Skeletal muscle satellite cell (primary cell): ENCODE results near the gene IAH1.

ENCODE experiments used
- H3K27me3 ChIP-seq: 2 replicates; pipeline ENCODE4 v1.7.0; 2013; ENCODE audit warnings: low read length; ENCODE audit not compliant: control insufficient read depth, insufficient read depth
- H3K36me3 ChIP-seq: 2 replicates; pipeline ENCODE4 v1.7.0; 2013; ENCODE audit warnings: mild to moderate bottlenecking, control low read depth, low read length; ENCODE audit not compliant: insufficient read depth
- H3K4me1 ChIP-seq: 2 replicates; pipeline ENCODE4 v1.7.0; 2013; ENCODE audit warnings: low read length; ENCODE audit not compliant: control insufficient read depth, insufficient read depth
- H3K4me2 ChIP-seq: 2 replicates; pipeline ENCODE4 v1.7.0; 2013; ENCODE audit warnings: mild to moderate bottlenecking, low read length
- H3K4me3 ChIP-seq: 2 replicates; pipeline ENCODE4 v1.7.0; 2013; ENCODE audit warnings: low read length
- H3K9ac ChIP-seq: 2 replicates; pipeline ENCODE4 v1.7.0; 2013; ENCODE audit warnings: mild to moderate bottlenecking, low read depth, low read length, moderate library complexity
- H3K9me3 ChIP-seq: replicated peaks from 2 replicates; pipeline ENCODE4 v1.7.0; 2013; ENCODE audit warnings: mild to moderate bottlenecking, control low read depth, low read length

IAH1 gene

GRCh38 chr2:9460441-9461017 lies 13.8 kb upstream of the IAH1 start:
- Histone ChIP-seq H3K4me2 (no peak overlapping the region), H3K4me1 (peaks cover 5% of the 10 kb centered on the region), H3K27me3 (no peaks in the 10 kb centered on the region), H3K36me3 (peaks cover 25% of the 10 kb centered on the region), H3K9me3 (no peaks in the 10 kb centered on the region), H3K4me3 (no peak overlapping the region), H3K9ac (no peak overlapping the region)

DNA sequence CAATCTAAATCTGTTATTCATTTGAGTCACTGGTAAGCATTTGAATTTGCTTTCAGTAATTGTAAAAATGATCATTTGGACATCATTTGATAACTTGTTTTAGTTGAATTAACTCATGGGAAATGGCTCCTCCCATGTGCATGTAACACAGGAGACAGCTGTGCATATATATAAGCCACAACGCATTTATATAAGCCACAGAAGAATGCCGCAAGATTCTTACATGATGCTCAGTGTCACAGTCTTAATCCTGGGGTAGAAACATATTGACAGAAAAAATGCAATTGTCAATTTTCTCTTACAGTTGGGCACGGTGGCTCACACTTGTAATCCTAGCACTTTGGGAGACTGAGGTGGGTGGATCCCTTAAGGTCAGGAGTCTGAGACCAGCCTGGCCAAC lies 13.3 kb upstream of the IAH1 start:
- Histone ChIP-seq H3K9me3 (no peaks in the 10 kb centered on the region), H3K4me1 (peaks cover 5% of the 10 kb centered on the region), H3K27me3 (no peaks in the 10 kb centered on the region), H3K9ac (no peak overlapping the region), H3K4me3 (no peak overlapping the region), H3K4me2 (no peak overlapping the region), H3K36me3 (peaks cover 25% of the 10 kb centered on the region)

- no peaks in the 10 kb centered on the region for H3K27me3 ChIP-seq
- H3K9me3 ChIP-seq = no peaks in the 10 kb centered on the region
- H3K4me1 ChIP-seq = peaks cover 5% of the 10 kb centered on the region
- H3K4me2 ChIP-seq = no peak overlapping the region
- no peak overlapping the region for H3K9ac ChIP-seq
- no peak overlapping the region for H3K4me3 ChIP-seq
- peaks cover 26% of the 10 kb centered on the region for H3K36me3 ChIP-seq
Measured at GRCh38 chr2:9462313-9462712, 12.0 kb upstream of the IAH1 start.

- Histone ChIP-seq H3K9me3 (no peaks in the 10 kb centered on the region), H3K4me2 (no peak overlapping the region), H3K4me1 (peaks cover 5% of the 10 kb centered on the region), H3K4me3 (no peak overlapping the region), H3K27me3 (no peaks in the 10 kb centered on the region), H3K36me3 (peaks cover 23% of the 10 kb centered on the region), H3K9ac (no peak overlapping the region)
Measured at GRCh38 chr2:9462886-9463697, 11.3 kb upstream of the IAH1 start.

- no peaks in the 10 kb centered on the region for H3K27me3 ChIP-seq
- H3K9ac ChIP-seq = no peak overlapping the region
- no peak overlapping the region for H3K4me3 ChIP-seq
- H3K4me1 ChIP-seq = peaks cover 5% of the 10 kb centered on the region
- no peaks in the 10 kb centered on the region for H3K9me3 ChIP-seq
- H3K36me3 ChIP-seq = peaks cover 24% of the 10 kb centered on the region
- no peak overlapping the region for H3K4me2 ChIP-seq
Measured at GRCh38 chr2:9463698-9464034, 10.7 kb upstream of the IAH1 start.

DNA sequence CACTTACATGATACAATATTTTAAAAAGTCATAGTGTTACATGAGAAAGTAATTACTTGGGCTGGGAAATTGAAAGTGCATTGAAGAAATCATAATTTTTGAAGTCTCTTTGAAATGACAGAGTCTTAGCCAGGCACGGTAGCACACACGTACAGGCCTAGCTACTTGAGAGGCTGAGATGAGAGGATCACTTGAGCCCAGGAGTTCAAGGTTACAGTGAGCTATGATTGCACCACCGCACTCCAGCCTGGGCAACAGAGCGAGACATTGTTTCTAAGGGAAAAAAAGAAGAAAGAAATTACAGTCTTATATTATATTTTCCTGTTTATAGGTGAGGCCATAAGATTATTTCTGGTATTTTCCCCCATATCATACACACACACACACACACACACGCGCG lies 9.2 kb upstream of the IAH1 start:
- no peaks in the 10 kb centered on the region for H3K27me3 ChIP-seq
- H3K4me3 ChIP-seq = no peak overlapping the region
- peaks cover 28% of the 10 kb centered on the region for H3K36me3 ChIP-seq
- H3K9ac ChIP-seq = no peak overlapping the region
- H3K4me2 ChIP-seq = no peak overlapping the region
- H3K4me1 ChIP-seq = peaks cover 5% of the 10 kb centered on the region
- no peaks in the 10 kb centered on the region for H3K9me3 ChIP-seq

DNA sequence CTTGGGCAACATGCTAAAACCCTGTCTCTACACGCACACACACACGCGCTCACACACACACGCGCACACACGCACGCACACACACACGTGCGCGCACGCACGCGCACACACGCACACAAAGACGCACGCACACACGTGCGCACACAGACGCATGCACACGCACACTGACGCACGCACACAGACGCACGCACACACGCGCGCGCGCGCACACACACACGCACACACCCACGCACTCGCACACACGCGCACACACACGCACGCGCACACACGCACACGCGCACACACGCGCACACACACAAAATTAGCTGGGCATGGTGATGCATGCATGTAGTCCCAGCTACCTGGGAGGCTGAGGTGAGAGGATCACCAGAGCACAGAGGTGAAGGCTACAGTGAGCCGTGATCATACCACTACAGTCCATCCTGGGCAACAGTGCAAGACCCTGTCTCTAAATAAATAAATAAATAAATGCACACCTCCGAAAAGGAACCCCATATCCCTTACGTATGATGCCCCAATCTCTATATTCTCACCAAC lies 8.1 kb upstream of the IAH1 start:
- H3K36me3 ChIP-seq = peaks cover 20% of the 10 kb centered on the region
- peaks cover 5% of the 10 kb centered on the region for H3K4me1 ChIP-seq
- no peaks in the 10 kb centered on the region for H3K27me3 ChIP-seq
- no peaks in the 10 kb centered on the region for H3K9me3 ChIP-seq
- no peak overlapping the region for H3K4me2 ChIP-seq
- H3K4me3 ChIP-seq = no peak overlapping the region
- H3K9ac ChIP-seq = no peak overlapping the region

GRCh38 chr2:9467687-9468086 lies 6.7 kb upstream of the IAH1 start:
- Histone ChIP-seq H3K4me1 (peaks cover 5% of the 10 kb centered on the region), H3K9me3 (no peaks in the 10 kb centered on the region), H3K36me3 (peaks cover 20% of the 10 kb centered on the region), H3K27me3 (no peaks in the 10 kb centered on the region), H3K9ac (no peak overlapping the region), H3K4me3 (no peak overlapping the region), H3K4me2 (no peak overlapping the region)

DNA sequence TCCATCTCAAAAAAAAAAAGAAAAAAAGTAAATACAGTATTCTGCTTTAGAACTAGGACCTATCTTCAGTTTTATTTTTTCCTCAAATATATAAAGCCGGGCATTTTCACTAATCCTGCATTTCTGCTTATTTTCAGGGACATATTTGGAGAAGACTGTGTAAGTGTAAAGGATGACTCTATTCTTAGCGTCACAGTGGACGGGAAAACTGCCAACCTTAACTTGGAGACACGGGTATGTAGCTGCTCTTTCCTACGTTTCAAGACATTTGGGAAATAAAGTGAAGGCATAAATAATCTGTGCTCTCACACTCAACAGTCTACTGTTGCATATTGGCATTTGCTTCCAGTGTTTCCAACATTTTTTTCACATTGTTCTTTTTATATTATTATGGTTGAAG lies 3.1 kb upstream of the IAH1 start:
- Histone ChIP-seq H3K4me1 (peaks cover 13% of the 10 kb centered on the region), H3K36me3 (peaks cover 23% of the 10 kb centered on the region), H3K4me3 (no peak overlapping the region), H3K27me3 (no peaks in the 10 kb centered on the region), H3K4me2 (no peak overlapping the region), H3K9ac (no peak overlapping the region), H3K9me3 (no peaks in the 10 kb centered on the region)

- no peak overlapping the region for H3K4me2 ChIP-seq
- H3K9ac ChIP-seq = no peak overlapping the region
- H3K27me3 ChIP-seq = no peaks in the 10 kb centered on the region
- peaks cover 30% of the 10 kb centered on the region for H3K36me3 ChIP-seq
- H3K4me3 ChIP-seq = no peak overlapping the region
- H3K4me1 ChIP-seq = peaks cover 15% of the 10 kb centered on the region
- H3K9me3 ChIP-seq = no peaks in the 10 kb centered on the region
Measured at GRCh38 chr2:9472511-9472910, 1.8 kb upstream of the IAH1 start.

DNA sequence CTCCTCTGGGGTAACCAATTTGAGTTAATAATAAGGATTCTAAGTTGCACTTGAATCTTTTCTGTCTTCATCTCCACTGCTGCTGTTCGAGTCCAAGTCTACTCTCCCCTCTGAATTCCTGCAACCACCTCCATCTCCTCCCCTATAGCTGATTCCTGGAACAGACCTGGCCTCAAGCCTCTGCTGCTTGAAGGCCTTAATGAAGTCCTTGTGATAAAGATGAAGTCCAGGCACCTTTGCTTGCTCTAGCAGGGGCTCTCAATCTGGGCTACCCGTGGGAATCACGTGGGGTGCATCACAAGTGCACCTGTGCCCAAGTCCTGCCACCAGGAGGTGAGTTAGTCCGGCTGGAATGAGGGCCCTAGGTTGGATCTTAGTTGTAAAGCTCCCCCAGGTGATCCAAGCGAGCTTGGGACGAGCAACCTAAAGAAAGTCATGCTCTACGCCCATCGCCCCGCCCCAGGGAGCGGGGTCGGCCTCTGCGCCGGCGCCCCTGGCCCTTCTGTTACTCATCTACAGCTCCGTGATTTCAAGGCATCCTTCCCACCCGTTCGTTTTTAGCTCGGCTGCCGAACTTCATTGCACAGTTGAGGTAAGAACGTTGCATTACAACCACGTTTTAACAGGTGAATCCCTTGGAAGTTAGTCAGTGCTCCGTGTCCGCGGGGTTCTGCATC lies 905 bp upstream of the IAH1 start:
- Histone ChIP-seq H3K4me3 (peak overlapping the region; percentile 76), H3K27me3 (no peaks in the 10 kb centered on the region), H3K4me2 (peak overlapping the region; percentile 99), H3K36me3 (peaks cover 30% of the 10 kb centered on the region), H3K9me3 (no peaks in the 10 kb centered on the region), H3K4me1 (peaks cover 15% of the 10 kb centered on the region), H3K9ac (peak overlapping the region; percentile 85)
